Measurements from ENCODE around the gene DLG5. TPM values are rescaled to one million over a fixed set of nuclear protein-coding genes. Genes with fewer than 3 reads are reported as not detected.

DLG5 gene
- polyA plus RNA-seq, 2 of the 4 experiments (the other 2 are of a cell fraction) = 17.0 to 30.9 TPM

DNA sequence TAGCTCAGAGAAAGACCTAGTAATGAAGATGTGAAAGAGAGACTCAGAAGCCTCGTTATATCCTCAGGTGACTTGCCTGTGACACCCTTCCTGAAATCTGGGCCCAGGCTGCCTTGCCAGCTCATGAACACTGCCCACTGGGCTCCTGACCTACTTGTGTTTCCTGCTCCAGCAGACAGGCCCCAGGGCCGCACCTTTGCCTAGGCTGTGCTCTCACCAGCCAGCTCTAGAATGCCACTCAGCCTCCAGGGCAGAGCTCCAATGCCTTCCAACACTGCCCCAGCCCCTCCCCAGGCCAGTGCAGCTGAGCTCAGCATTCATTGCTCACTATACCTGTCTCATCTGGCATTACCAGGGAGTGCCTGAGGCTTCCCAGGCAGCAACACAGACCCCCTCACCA lies 94.3 kb downstream of the DLG5 start:
- Histone ChIP-seq H3K4me1 (peaks cover 9% of the 10 kb centered on the region), H3K4me3 (no peak overlapping the region), H3K9me3 (no peaks in the 10 kb centered on the region), H3K4me2 (no peak overlapping the region), H3K27ac (no peak overlapping the region)
- 85% methylated on average over 2 of the region's 2 CpGs for WGBS (ENCODE audit: missing lambda C conversion rate)
- ATAC-seq (no peak), FAIRE-seq (no peak), DNase-seq (ENCODE audit: low read depth in 1 of 2, low spot score in 1 of 2) (no peak)
- POLR2A ChIA-PET = no interaction called here
- CTCF ChIA-PET = interaction anchor here (0.5 to 1.3 kb wide), 4 partner anchors 15 to 658 kb away, joined by 3 to 4 read pairs (median 4); no protein-coding TSS in a partner anchor
- TF ChIP-seq, protein P1, sequence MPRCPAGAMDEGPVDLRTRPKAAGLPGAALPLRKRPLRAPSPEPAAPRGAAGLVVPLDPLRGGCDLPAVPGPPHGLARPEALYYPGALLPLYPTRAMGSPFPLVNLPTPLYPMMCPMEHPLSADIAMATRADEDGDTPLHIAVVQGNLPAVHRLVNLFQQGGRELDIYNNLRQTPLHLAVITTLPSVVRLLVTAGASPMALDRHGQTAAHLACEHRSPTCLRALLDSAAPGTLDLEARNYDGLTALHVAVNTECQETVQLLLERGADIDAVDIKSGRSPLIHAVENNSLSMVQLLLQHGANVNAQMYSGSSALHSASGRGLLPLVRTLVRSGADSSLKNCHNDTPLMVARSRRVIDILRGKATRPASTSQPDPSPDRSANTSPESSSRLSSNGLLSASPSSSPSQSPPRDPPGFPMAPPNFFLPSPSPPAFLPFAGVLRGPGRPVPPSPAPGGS (IDR thresholded peaks at IDR 0.05) = no peak
- TF ChIP-seq HDAC2 (IDR thresholded peaks at IDR 0.05) (no peak), EP300 (IDR thresholded peaks at IDR 0.05) (no peak), RARB (CRISPR knock-in tag; IDR thresholded peaks at IDR 0.05) (no peak), ESRRA (IDR thresholded peaks at IDR 0.05; ENCODE audit: borderline replicate concordance, low read length) (no peak), HOXA7 (CRISPR knock-in tag; IDR thresholded peaks at IDR 0.05) (no peak), POLR2AphosphoS2 (conservative IDR thresholded peaks at IDR 0.05; ENCODE audit: low read length) (no peak), HOXB13 (CRISPR knock-in tag; IDR thresholded peaks at IDR 0.05; ENCODE audit: low read depth) (no peak), MYC (IDR thresholded peaks at IDR 0.05; ENCODE audit: borderline replicate concordance, low read length) (no peak), ZC3H11A (IDR thresholded peaks at IDR 0.05) (no peak), PHF8 (IDR thresholded peaks at IDR 0.05; ENCODE audit: borderline replicate concordance, low read depth) (no peak), MAZ (IDR thresholded peaks at IDR 0.05; ENCODE audit: borderline replicate concordance, low read depth, low read length) (no peak), BHLHE40 (IDR thresholded peaks at IDR 0.05; ENCODE audit: low read depth, low read length) (no peak), HEYL (CRISPR knock-in tag; IDR thresholded peaks at IDR 0.05) (no peak), HOXB5 (CRISPR knock-in tag; IDR thresholded peaks at IDR 0.05) (no peak), NPAS2 (CRISPR knock-in tag; IDR thresholded peaks at IDR 0.05; ENCODE audit: borderline replicate concordance) (no peak)
- TF ChIP-seq, protein P2, sequence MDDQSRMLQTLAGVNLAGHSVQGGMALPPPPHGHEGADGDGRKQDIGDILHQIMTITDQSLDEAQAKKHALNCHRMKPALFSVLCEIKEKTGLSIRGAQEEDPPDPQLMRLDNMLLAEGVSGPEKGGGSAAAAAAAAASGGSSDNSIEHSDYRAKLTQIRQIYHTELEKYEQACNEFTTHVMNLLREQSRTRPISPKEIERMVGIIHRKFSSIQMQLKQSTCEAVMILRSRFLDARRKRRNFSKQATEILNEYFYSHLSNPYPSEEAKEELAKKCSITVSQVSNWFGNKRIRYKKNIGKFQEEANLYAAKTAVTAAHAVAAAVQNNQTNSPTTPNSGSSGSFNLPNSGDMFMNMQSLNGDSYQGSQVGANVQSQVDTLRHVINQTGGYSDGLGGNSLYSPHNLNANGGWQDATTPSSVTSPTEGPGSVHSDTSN (IDR thresholded peaks at IDR 0.05) = no peak
- TF ChIP-seq, protein P3, sequence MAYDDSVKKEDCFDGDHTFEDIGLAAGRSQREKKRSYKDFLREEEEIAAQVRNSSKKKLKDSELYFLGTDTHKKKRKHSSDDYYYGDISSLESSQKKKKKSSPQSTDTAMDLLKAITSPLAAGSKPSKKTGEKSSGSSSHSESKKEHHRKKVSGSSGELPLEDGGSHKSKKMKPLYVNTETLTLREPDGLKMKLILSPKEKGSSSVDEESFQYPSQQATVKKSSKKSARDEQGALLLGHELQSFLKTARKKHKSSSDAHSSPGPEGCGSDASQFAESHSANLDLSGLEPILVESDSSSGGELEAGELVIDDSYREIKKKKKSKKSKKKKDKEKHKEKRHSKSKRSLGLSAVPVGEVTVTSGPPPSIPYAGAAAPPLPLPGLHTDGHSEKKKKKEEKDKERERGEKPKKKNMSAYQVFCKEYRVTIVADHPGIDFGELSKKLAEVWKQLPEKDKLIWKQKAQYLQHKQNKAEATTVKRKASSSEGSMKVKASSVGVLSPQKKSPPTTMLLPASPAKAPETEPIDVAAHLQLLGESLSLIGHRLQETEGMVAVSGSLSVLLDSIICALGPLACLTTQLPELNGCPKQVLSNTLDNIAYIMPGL (CRISPR knock-in tag; IDR thresholded peaks at IDR 0.05; ENCODE audit: borderline replicate concordance) = no peak

DNA sequence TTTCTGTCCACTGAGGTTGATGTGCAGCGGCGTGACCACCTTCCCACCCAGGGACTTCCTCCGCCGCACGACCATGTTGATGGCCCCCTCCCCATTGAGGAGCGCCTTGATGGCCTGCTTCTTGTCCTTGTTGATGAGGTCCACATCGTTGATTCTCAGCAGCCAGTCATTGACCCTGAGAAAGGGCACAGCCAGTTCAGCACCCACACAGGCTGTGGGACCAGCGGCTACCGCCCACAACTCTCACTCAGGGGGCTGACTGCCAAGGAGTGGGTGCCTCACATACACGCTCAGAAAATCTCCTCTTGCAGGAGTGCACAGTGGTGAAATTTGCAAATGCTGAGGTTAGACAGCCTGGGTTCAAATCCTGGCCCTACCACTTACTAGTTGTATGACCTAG lies 97.2 kb downstream of the DLG5 start:
- Histone ChIP-seq H3K27ac (no peak overlapping the region), H3K4me2 (no peak overlapping the region), H3K4me3 (no peak overlapping the region), H3K9me3 (no peaks in the 10 kb centered on the region), H3K4me1 (peaks cover 10% of the 10 kb centered on the region)
- ATAC-seq = no peak
- ChIA-PET POLR2A (no interaction called here), CTCF (interaction anchor here (2.1 kb wide), 1 partner anchor 12 kb away, joined by 5 read pairs; no protein-coding TSS in a partner anchor)
- WGBS (ENCODE audit: missing lambda C conversion rate) = 89% methylated on average over 10 of the region's 10 CpGs
- TF ChIP-seq POLR2A (IDR thresholded peaks at IDR 0.05; ENCODE audit: low read length) (no peak), HOXB13 (CRISPR knock-in tag; IDR thresholded peaks at IDR 0.05; ENCODE audit: low read depth) (no peak), BHLHE40 (IDR thresholded peaks at IDR 0.05; ENCODE audit: low read depth, low read length) (no peak), ESRRA (IDR thresholded peaks at IDR 0.05; ENCODE audit: borderline replicate concordance, low read length) (no peak), EP300 (IDR thresholded peaks at IDR 0.05) (no peak), ZC3H11A (IDR thresholded peaks at IDR 0.05) (no peak), PHF8 (IDR thresholded peaks at IDR 0.05; ENCODE audit: borderline replicate concordance, low read depth) (no peak), HOXB5 (CRISPR knock-in tag; IDR thresholded peaks at IDR 0.05) (no peak), RCOR1 (IDR thresholded peaks at IDR 0.05; ENCODE audit: low read depth, low read length) (no peak)
- TF ChIP-seq, protein P4, sequence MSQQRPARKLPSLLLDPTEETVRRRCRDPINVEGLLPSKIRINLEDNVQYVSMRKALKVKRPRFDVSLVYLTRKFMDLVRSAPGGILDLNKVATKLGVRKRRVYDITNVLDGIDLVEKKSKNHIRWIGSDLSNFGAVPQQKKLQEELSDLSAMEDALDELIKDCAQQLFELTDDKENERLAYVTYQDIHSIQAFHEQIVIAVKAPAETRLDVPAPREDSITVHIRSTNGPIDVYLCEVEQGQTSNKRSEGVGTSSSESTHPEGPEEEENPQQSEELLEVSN (IDR thresholded peaks at IDR 0.05; ENCODE audit: borderline replicate concordance, low read depth) = no peak
- TF ChIP-seq, protein P5, sequence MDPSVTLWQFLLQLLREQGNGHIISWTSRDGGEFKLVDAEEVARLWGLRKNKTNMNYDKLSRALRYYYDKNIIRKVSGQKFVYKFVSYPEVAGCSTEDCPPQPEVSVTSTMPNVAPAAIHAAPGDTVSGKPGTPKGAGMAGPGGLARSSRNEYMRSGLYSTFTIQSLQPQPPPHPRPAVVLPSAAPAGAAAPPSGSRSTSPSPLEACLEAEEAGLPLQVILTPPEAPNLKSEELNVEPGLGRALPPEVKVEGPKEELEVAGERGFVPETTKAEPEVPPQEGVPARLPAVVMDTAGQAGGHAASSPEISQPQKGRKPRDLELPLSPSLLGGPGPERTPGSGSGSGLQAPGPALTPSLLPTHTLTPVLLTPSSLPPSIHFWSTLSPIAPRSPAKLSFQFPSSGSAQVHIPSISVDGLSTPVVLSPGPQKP (IDR thresholded peaks at IDR 0.05; ENCODE audit: low read depth, low read length) = no peak
- FAIRE-seq = no peak
- no peak for DNase-seq (ENCODE audit: low read depth in 1 of 2, low spot score in 1 of 2)

All from A549 (cell line).